ENCODE results near the gene PACSIN1.

PACSIN1 gene

GRCh38 chr6:34465531-34466241 is at the start of gene PACSIN1:
Gene PACSIN1, plus strand, starts transcription at chr6:34466076. Its CDS starts 60,230 bp downstream, at chr6:34526306.
- no peaks in the 10 kb centered on the region for H3K9me3 ChIP-seq (ENCODE audit: insufficient read depth, low read length)
- H3K9ac ChIP-seq (ENCODE audit: insufficient read length, low read depth), result peak within 1 kb of the TSS; percentile 72
- peaks cover 14% of the 10 kb centered on the region for H3K4me1 ChIP-seq (ENCODE audit: insufficient read depth, insufficient read length)
- H3K27me3 ChIP-seq (ENCODE audit: insufficient read depth, insufficient read length), result peaks cover 14% of the 10 kb centered on the region
- H3K4me3 ChIP-seq (ENCODE audit: insufficient read length, low read depth), result peak within 1 kb of the TSS; percentile 45
- H3K36me3 ChIP-seq (ENCODE audit: insufficient read depth, insufficient read length, low read length), result no peaks in the 10 kb centered on the region
- no peak for TF ChIP-seq YY1 (IDR thresholded peaks at IDR 0.05; ENCODE audit: insufficient read depth, insufficient read length)
- no peak for TF ChIP-seq SUZ12 (IDR thresholded peaks at IDR 0.05; ENCODE audit: extremely low read depth, insufficient read depth, insufficient read length)
- TF ChIP-seq ZNF274 (IDR thresholded peaks at IDR 0.05; ENCODE audit: low read depth, low read length), result no peak
- peak; percentile 42 for DNase-seq (ENCODE audit: low read depth, low spot score)

- Histone ChIP-seq H3K36me3 (ENCODE audit: insufficient read depth, insufficient read length, low read length) (peaks cover 66% of the 10 kb centered on the region), H3K27me3 (ENCODE audit: insufficient read depth, insufficient read length) (no peaks in the 10 kb centered on the region), H3K9ac (ENCODE audit: insufficient read length, low read depth) (no peak overlapping the region), H3K9me3 (ENCODE audit: insufficient read depth, low read length) (no peaks in the 10 kb centered on the region), H3K4me1 (ENCODE audit: insufficient read depth, insufficient read length) (no peaks in the 10 kb centered on the region), H3K4me3 (ENCODE audit: insufficient read length, low read depth) (no peak overlapping the region)
- TF ChIP-seq YY1 (IDR thresholded peaks at IDR 0.05; ENCODE audit: insufficient read depth, insufficient read length) (no peak), SUZ12 (IDR thresholded peaks at IDR 0.05; ENCODE audit: extremely low read depth, insufficient read depth, insufficient read length) (no peak), ZNF274 (IDR thresholded peaks at IDR 0.05; ENCODE audit: low read depth, low read length) (no peak)
- DNase-seq (ENCODE audit: low read depth, low spot score), result no peak
Measured at GRCh38 chr6:34416877-34417371, 49.0 kb upstream of the PACSIN1 start.

- DNase-seq (ENCODE audit: low read depth, low spot score), result no peak
- TF ChIP-seq ZNF274 (IDR thresholded peaks at IDR 0.05; ENCODE audit: low read depth, low read length) (no peak), YY1 (IDR thresholded peaks at IDR 0.05; ENCODE audit: insufficient read depth, insufficient read length) (no peak), SUZ12 (IDR thresholded peaks at IDR 0.05; ENCODE audit: extremely low read depth, insufficient read depth, insufficient read length) (no peak)
- H3K4me3 ChIP-seq (ENCODE audit: insufficient read length, low read depth), result no peak overlapping the region
- H3K9me3 ChIP-seq (ENCODE audit: insufficient read depth, low read length), result no peaks in the 10 kb centered on the region
- H3K4me1 ChIP-seq (ENCODE audit: insufficient read depth, insufficient read length), result no peaks in the 10 kb centered on the region
- H3K27me3 ChIP-seq (ENCODE audit: insufficient read depth, insufficient read length), result no peaks in the 10 kb centered on the region
- H3K36me3 ChIP-seq (ENCODE audit: insufficient read depth, insufficient read length, low read length), result peaks cover 80% of the 10 kb centered on the region
- no peak overlapping the region for H3K9ac ChIP-seq (ENCODE audit: insufficient read length, low read depth)
Measured at GRCh38 chr6:34418367-34418766, 47.5 kb upstream of the PACSIN1 start.

- TF ChIP-seq SUZ12 (IDR thresholded peaks at IDR 0.05; ENCODE audit: extremely low read depth, insufficient read depth, insufficient read length), result no peak
- no peak for TF ChIP-seq YY1 (IDR thresholded peaks at IDR 0.05; ENCODE audit: insufficient read depth, insufficient read length)
- TF ChIP-seq ZNF274 (IDR thresholded peaks at IDR 0.05; ENCODE audit: low read depth, low read length), result no peak
- Histone ChIP-seq H3K9ac (ENCODE audit: insufficient read length, low read depth) (peak overlapping the region; percentile 21), H3K4me3 (ENCODE audit: insufficient read length, low read depth) (no peak overlapping the region)
Measured at GRCh38 chr6:34423254-34423653, 42.6 kb upstream of the PACSIN1 start.

GRCh38 chr6:34424200-34425131 is 41.4 kb upstream of the PACSIN1 start:
- peaks cover 60% of the 10 kb centered on the region for H3K36me3 ChIP-seq (ENCODE audit: insufficient read depth, insufficient read length, low read length)
- no peaks in the 10 kb centered on the region for H3K4me1 ChIP-seq (ENCODE audit: insufficient read depth, insufficient read length)
- DNase-seq (ENCODE audit: low read depth, low spot score), result peak; percentile 27

More at GRCh38 chr6:34423254-34423653, 42.6 kb upstream of the PACSIN1 start:
- peaks cover 70% of the 10 kb centered on the region for H3K36me3 ChIP-seq (ENCODE audit: insufficient read depth, insufficient read length, low read length)
- H3K4me1 ChIP-seq (ENCODE audit: insufficient read depth, insufficient read length), result no peaks in the 10 kb centered on the region
- no peak for DNase-seq (ENCODE audit: low read depth, low spot score)
- H3K9me3 ChIP-seq (ENCODE audit: insufficient read depth, low read length), result no peaks in the 10 kb centered on the region
- H3K27me3 ChIP-seq (ENCODE audit: insufficient read depth, insufficient read length), result no peaks in the 10 kb centered on the region

GRCh38 chr6:34425132-34425497 is 40.8 kb upstream of the PACSIN1 start:
- no peaks in the 10 kb centered on the region for H3K9me3 ChIP-seq (ENCODE audit: insufficient read depth, low read length)
- peak overlapping the region; percentile 93 for H3K4me3 ChIP-seq (ENCODE audit: insufficient read length, low read depth)
- peak overlapping the region; percentile 100 for H3K9ac ChIP-seq (ENCODE audit: insufficient read length, low read depth)
- H3K27me3 ChIP-seq (ENCODE audit: insufficient read depth, insufficient read length), result no peaks in the 10 kb centered on the region
- no peaks in the 10 kb centered on the region for H3K4me1 ChIP-seq (ENCODE audit: insufficient read depth, insufficient read length)
- DNase-seq (ENCODE audit: low read depth, low spot score), result no peak
- H3K36me3 ChIP-seq (ENCODE audit: insufficient read depth, insufficient read length, low read length), result peaks cover 53% of the 10 kb centered on the region
- no peak for TF ChIP-seq SUZ12 (IDR thresholded peaks at IDR 0.05; ENCODE audit: extremely low read depth, insufficient read depth, insufficient read length)
- TF ChIP-seq ZNF274 (IDR thresholded peaks at IDR 0.05; ENCODE audit: low read depth, low read length), result no peak
- TF ChIP-seq YY1 (IDR thresholded peaks at IDR 0.05; ENCODE audit: insufficient read depth, insufficient read length), result no peak

More at GRCh38 chr6:34424200-34425131, 41.4 kb upstream of the PACSIN1 start:
- no peak for TF ChIP-seq ZNF274 (IDR thresholded peaks at IDR 0.05; ENCODE audit: low read depth, low read length)
- no peak for TF ChIP-seq YY1 (IDR thresholded peaks at IDR 0.05; ENCODE audit: insufficient read depth, insufficient read length)
- no peak for TF ChIP-seq SUZ12 (IDR thresholded peaks at IDR 0.05; ENCODE audit: extremely low read depth, insufficient read depth, insufficient read length)
- no peaks in the 10 kb centered on the region for H3K27me3 ChIP-seq (ENCODE audit: insufficient read depth, insufficient read length)
- peak overlapping the region; percentile 93 for H3K4me3 ChIP-seq (ENCODE audit: insufficient read length, low read depth)
- no peaks in the 10 kb centered on the region for H3K9me3 ChIP-seq (ENCODE audit: insufficient read depth, low read length)
- peak overlapping the region; percentile 100 for H3K9ac ChIP-seq (ENCODE audit: insufficient read length, low read depth)
